Stimulated activated CD8-positive, alpha-beta memory T cell treated with anti-CD3 and anti-CD28 coated beads, Interleukin-7, amount 100 ng/mL, for 24 hours (primary cell): ENCODE results near the gene ORC4.

Experiments used
- DNase-seq: peaks from one replicate; pipeline ENCODE4 v3.0.0-alpha.2; 2020; ENCODE audit warnings: low read depth

Gene ORC4

GRCh38 chr2:147933931-147934330 lies 86.6 kb downstream of the ORC4 start:
- DNase-seq = no peak

- DNase-seq = no peak
Measured at GRCh38 chr2:147927053-147927588, 93.4 kb downstream of the ORC4 start.

GRCh38 chr2:147925886-147926285 lies 94.7 kb downstream of the ORC4 start:
- no peak for DNase-seq

- no peak for DNase-seq
Measured at GRCh38 chr2:147924647-147925046, 95.9 kb downstream of the ORC4 start.

GRCh38 chr2:147923846-147924245 lies 96.7 kb downstream of the ORC4 start:
- DNase-seq = no peak

GRCh38 chr2:147917161-147917560 lies 103.4 kb downstream of the ORC4 start:
- DNase-seq = no peak

- no peak for DNase-seq
Measured at GRCh38 chr2:147916723-147917122, 103.8 kb downstream of the ORC4 start.

GRCh38 chr2:147916067-147916466 lies 104.5 kb downstream of the ORC4 start:
- no peak for DNase-seq

GRCh38 chr2:147913701-147914480 lies 106.6 kb downstream of the ORC4 start:
- no peak for DNase-seq

- DNase-seq = no peak
Measured at GRCh38 chr2:147910990-147911473, 109.5 kb downstream of the ORC4 start.

GRCh38 chr2:147909178-147909577 lies 111.4 kb downstream of the ORC4 start:
- no peak for DNase-seq

GRCh38 chr2:147904051-147904450 lies 116.5 kb downstream of the ORC4 start:
- DNase-seq = no peak

- DNase-seq = no peak
Measured at GRCh38 chr2:147888680-147889079, 131.9 kb downstream of the ORC4 start.

- no peak for DNase-seq
Measured at GRCh38 chr2:147886136-147886535, 134.4 kb downstream of the ORC4 start.

GRCh38 chr2:147884830-147885229 lies 135.7 kb downstream of the ORC4 start:
- no peak for DNase-seq

- DNase-seq = no peak
Measured at GRCh38 chr2:147882631-147883030, 137.9 kb downstream of the ORC4 start.
